Osteoblast (primary cell): ENCODE results near the gene DIAPH3. TPM values are rescaled to one million over a fixed set of nuclear protein-coding genes. Genes with fewer than 3 reads are reported as not detected.

Experiments
- DNase-seq: peaks from one replicate; pipeline ENCODE4 v3.0.0; 2011; ENCODE audit warnings: low spot score, mixed read lengths; ENCODE audit not compliant: insufficient read length; ENCODE audit errors: missing footprints
- H2AFZ ChIP-seq: 2 replicates; pipeline ENCODE4 v1.6.0; 2011; ENCODE audit warnings: mild to moderate bottlenecking, low read length
- H3K27ac ChIP-seq: 2 replicates; pipeline ENCODE4 v1.5.1; 2011; ENCODE audit warnings: mild to moderate bottlenecking, low read depth, low read length, moderate library complexity
- H3K27me3 ChIP-seq: 2 replicates; pipeline ENCODE4 v1.6.0; 2012; ENCODE audit warnings: mild to moderate bottlenecking, control low read depth, inconsistent platforms, low read length, moderate library complexity; ENCODE audit not compliant: insufficient read depth
- H3K36me3 ChIP-seq: 2 replicates; pipeline ENCODE4 v1.5.1; 2011; ENCODE audit warnings: mild to moderate bottlenecking, low read length, control low read depth, moderate library complexity; ENCODE audit not compliant: insufficient read depth
- H3K4me1 ChIP-seq: 2 replicates; pipeline ENCODE4 v1.5.1; 2011; ENCODE audit warnings: mild to moderate bottlenecking, low read length, control low read depth, moderate library complexity; ENCODE audit not compliant: insufficient read depth
- H3K4me2 ChIP-seq: 2 replicates; pipeline ENCODE4 v1.6.0; 2011; ENCODE audit warnings: mild to moderate bottlenecking, low read length; ENCODE audit not compliant: insufficient read depth
- H3K4me3 ChIP-seq: fragments of 200-600 bp; sonication (generic); 3 replicates; pipeline ENCODE4 v1.5.1; 2012; ENCODE audit warnings: mild to moderate bottlenecking, low read length, inconsistent platforms; ENCODE audit not compliant: insufficient read depth
- H3K79me2 ChIP-seq: 2 replicates; pipeline ENCODE4 v1.6.0; 2012; ENCODE audit warnings: mild to moderate bottlenecking, low read length, control low read depth, inconsistent platforms; ENCODE audit not compliant: insufficient read depth
- H3K9me3 ChIP-seq: 2 replicates; pipeline ENCODE4 v1.5.1; 2011; ENCODE audit warnings: low read depth, low read length, control low read depth
- H4K20me1 ChIP-seq: 2 replicates; pipeline ENCODE4 v1.6.0; 2012; ENCODE audit warnings: mild to moderate bottlenecking, low read length, control low read depth; ENCODE audit not compliant: insufficient read depth
- total RNA-seq: library from RNA; depleted of rRNA; stranded (reverse); fragments of >200 nt; gene quantifications from 2 replicates; pipeline ENCODE4 v1.2.3, GENCODE V29; 2012
- TF ChIP-seq, protein P1 (sequence below): IDR thresholded peaks from 2 replicates; pipeline ENCODE4 v1.5.1; 2011; ENCODE audit warnings: mild to moderate bottlenecking, low read depth, low read length, moderate library complexity; ENCODE audit errors: extremely low read depth

DIAPH3 gene
- total RNA-seq, 1 donor = 8.3 TPM

DNA sequence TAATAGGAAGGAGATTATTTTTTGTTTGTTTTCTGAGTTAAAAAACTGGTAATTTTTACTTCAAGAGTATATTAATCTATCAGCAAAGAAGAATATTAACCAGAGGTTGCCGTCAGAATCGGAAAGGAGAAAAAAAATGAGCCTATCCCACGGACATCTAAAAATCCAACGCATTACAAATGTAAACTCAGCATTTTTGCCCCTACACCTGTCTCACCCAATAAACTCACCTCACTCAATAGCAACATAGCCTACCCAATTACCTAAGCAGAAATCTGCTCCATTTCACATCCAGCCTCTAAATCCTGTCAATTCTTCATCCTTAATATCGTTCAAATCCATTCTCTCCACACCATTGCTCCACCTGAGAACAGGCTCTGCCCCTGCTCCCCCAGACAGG lies 10.4 kb upstream of the DIAPH3 start:
- H3K27ac ChIP-seq = no peak overlapping the region
- H3K36me3 ChIP-seq = no peaks in the 10 kb centered on the region
- H3K79me2 ChIP-seq = no peaks in the 10 kb centered on the region
- no peaks in the 10 kb centered on the region for H3K9me3 ChIP-seq
- TF ChIP-seq, protein P1, sequence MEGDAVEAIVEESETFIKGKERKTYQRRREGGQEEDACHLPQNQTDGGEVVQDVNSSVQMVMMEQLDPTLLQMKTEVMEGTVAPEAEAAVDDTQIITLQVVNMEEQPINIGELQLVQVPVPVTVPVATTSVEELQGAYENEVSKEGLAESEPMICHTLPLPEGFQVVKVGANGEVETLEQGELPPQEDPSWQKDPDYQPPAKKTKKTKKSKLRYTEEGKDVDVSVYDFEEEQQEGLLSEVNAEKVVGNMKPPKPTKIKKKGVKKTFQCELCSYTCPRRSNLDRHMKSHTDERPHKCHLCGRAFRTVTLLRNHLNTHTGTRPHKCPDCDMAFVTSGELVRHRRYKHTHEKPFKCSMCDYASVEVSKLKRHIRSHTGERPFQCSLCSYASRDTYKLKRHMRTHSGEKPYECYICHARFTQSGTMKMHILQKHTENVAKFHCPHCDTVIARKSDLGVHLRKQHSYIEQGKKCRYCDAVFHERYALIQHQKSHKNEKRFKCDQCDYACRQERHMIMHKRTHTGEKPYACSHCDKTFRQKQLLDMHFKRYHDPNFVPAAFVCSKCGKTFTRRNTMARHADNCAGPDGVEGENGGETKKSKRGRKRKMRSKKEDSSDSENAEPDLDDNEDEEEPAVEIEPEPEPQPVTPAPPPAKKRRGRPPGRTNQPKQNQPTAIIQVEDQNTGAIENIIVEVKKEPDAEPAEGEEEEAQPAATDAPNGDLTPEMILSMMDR = no peak
- no peak overlapping the region for H3K4me2 ChIP-seq
- H3K27me3 ChIP-seq = peaks cover 8% of the 10 kb centered on the region
- no peaks in the 10 kb centered on the region for H3K4me1 ChIP-seq
- H3K4me3 ChIP-seq = no peak overlapping the region
- H2AFZ ChIP-seq = no peak overlapping the region
- H4K20me1 ChIP-seq = no peaks in the 10 kb centered on the region
- no peak for DNase-seq

DNA sequence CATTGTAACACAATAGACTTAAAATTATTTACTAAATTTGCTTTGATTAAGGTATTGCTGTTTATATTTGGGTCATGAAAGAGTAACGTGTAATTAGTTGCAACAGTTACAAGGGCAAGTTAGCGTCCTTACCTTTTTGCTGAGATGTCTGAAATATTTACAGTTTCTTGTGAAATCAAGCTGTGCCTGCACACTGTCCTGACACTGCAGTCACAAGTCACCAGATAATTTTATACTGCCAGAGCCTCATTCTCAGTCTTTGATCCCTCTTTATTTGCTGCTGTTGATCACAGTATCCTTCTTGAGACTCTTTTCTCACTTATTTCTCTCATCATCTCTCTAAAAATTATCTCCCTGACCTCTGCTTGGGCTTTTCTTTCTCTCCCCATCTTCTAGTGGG lies 8.4 kb upstream of the DIAPH3 start:
- H2AFZ ChIP-seq = no peak overlapping the region
- H3K9me3 ChIP-seq = no peaks in the 10 kb centered on the region
- no peaks in the 10 kb centered on the region for H4K20me1 ChIP-seq
- H3K27ac ChIP-seq = no peak overlapping the region
- DNase-seq = no peak
- H3K4me2 ChIP-seq = peak overlapping the region; percentile 25
- TF ChIP-seq, protein P1 = no peak
- no peaks in the 10 kb centered on the region for H3K4me1 ChIP-seq
- H3K27me3 ChIP-seq = peaks cover 8% of the 10 kb centered on the region
- no peaks in the 10 kb centered on the region for H3K36me3 ChIP-seq
- no peak overlapping the region for H3K4me3 ChIP-seq
- H3K79me2 ChIP-seq = no peaks in the 10 kb centered on the region

DNA sequence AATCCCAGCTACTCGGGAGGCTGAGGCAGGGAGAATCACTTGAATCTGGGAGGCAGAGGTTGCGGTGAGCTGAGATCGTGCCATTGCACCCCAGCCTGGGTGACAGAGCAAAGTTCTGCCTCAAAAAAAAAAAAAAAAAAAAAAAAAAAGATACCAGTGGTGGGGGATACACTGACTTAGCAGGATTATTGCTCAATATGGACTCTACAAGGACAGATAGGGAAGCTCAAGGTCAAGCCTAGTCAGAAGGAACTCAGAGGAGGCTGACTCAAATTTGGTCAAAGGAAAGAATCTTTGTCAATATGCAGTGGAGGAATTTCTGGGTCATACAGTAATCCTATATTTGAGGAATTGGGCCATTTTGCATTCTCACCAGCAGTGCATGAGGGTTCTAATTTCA lies 6.7 kb upstream of the DIAPH3 start:
- Histone ChIP-seq H3K9me3 (no peaks in the 10 kb centered on the region), H3K79me2 (no peaks in the 10 kb centered on the region), H3K27me3 (peaks cover 5% of the 10 kb centered on the region), H3K4me2 (no peak overlapping the region), H4K20me1 (no peaks in the 10 kb centered on the region), H3K36me3 (no peaks in the 10 kb centered on the region), H3K27ac (no peak overlapping the region), H3K4me3 (no peak overlapping the region), H3K4me1 (peaks cover 1% of the 10 kb centered on the region), H2AFZ (no peak overlapping the region)
- TF ChIP-seq, protein P1 = no peak
- no peak for DNase-seq

DNA sequence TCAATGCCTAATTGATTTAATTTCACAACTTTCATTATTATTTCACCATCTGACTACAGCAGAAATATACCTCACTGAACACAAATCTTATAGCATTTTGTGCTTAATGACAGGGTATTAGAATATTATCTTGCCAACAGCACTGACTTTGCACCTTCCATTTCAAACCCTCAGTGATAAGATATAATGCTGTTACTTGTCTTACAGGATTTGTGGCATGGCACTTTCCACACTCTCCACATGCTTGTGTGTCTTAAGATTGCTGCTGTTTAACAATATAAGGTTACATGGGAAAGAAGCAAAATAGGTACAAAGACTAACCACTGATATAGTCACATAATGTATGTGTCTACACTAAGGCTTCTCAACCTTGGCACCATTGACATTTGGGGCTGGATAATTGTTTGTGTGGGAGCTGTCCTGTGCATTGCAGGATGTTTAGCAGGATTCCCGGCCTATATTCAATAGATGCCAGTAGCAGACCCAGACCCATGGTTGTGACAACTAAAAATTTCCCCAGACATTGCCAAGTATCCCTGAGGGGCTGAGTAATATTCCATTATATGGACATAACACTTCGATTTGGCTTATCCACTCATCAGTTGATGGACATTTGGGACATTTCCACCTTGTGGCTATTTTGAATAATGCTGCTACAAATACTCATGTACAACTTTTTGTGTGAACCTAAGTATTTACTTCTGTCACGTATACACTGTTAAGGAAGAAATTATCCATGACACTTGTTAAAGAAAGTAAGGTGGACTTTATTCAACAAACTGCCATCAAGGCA lies 5.7 kb upstream of the DIAPH3 start:
- no peak overlapping the region for H2AFZ ChIP-seq
- no peaks in the 10 kb centered on the region for H3K9me3 ChIP-seq
- TF ChIP-seq, protein P1 = peak; percentile 13
- peaks cover 10% of the 10 kb centered on the region for H3K4me1 ChIP-seq
- no peak overlapping the region for H3K4me2 ChIP-seq
- H3K27ac ChIP-seq = no peak overlapping the region
- H3K27me3 ChIP-seq = peaks cover 3% of the 10 kb centered on the region
- no peak overlapping the region for H3K4me3 ChIP-seq
- H3K36me3 ChIP-seq = no peaks in the 10 kb centered on the region
- no peaks in the 10 kb centered on the region for H4K20me1 ChIP-seq
- no peaks in the 10 kb centered on the region for H3K79me2 ChIP-seq
- no peak for DNase-seq
